HCT116 (cell line): ENCODE results near the gene TEDC2. TPM values are rescaled to one million over a fixed set of nuclear protein-coding genes. Genes with fewer than 3 reads are reported as not detected.

Experiments used
- ATAC-seq: fragments of 200-7000 bp; cut with Tn5 transposase; 2 replicates; pipeline ENCODE4 v1.9.1; 2020; ENCODE audit warnings: mild to moderate bottlenecking, moderate library complexity
- BruUV-seq: library from RNA; stranded (reverse); fragments of 400-500 nt; replicated peaks from 2 replicates; lab custom pipeline; 2021; lab: Mats Ljungman, UMichigan
- CTCF ChIA-PET: fragments of 300-600 bp; sonication (Branson Sonifier 250); formaldehyde crosslinking; loops from one replicate; lab custom pipeline; 2021; ENCODE audit warnings: antibody characterized with exemption; lab: Charles Lee
- POLR2A ChIA-PET: fragments of 300-600, 350-600 bp; sonication (Branson Sonifier 250); formaldehyde crosslinking; loops from one replicate; lab custom pipeline; 2021; ENCODE audit warnings: antibody characterized with exemption; lab: Charles Lee
- RAD21 ChIA-PET, 2 experiments: fragments of 300-600 bp; sonication (Branson Sonifier 250); formaldehyde crosslinking; loops; one replicate each; lab custom pipeline; 2023; ENCODE audit warnings: low total read pairs in 2 of 2; ENCODE audit not compliant: uncharacterized antibody in 2 of 2, unreplicated experiment in 2 of 2, low non-redundant PET in 1 of 2; lab: Charles Lee
- DNase-seq: peaks from one replicate; pipeline ENCODE4 v3.0.0-alpha.2; 2010; ENCODE audit warnings: low read depth, low spot score
- H2AFZ ChIP-seq: fragments of 200-600 bp; shearing (Covaris generic), sonication (generic); 2 replicates; pipeline ENCODE4 v1.6.1; 2017; ENCODE audit warnings: low read depth, mixed run types, mixed read lengths, antibody characterized with exemption, low read length; ENCODE audit not compliant: poor library complexity, severe bottlenecking
- H3K27ac ChIP-seq: 2 replicates; pipeline ENCODE4 v1.5.1; 2012; ENCODE audit warnings: low read depth, low read length
- H3K27me3 ChIP-seq: fragments of 200-600 bp; sonication (generic); 2 replicates; pipeline ENCODE4 v1.6.1; 2016; ENCODE audit warnings: mixed run types, low read length, mixed read lengths; ENCODE audit not compliant: insufficient read depth
- H3K36me3 ChIP-seq, 2 experiments: fragments of 200-500 bp in 1 of 2; fragments of 200-600 bp in 1 of 2; sonication (Bioruptor generic) in 1 of 2; sonication (generic) in 1 of 2; 2 replicates each; pipeline versions ENCODE4 v1.5.1 to v1.6.1; 2014 to 2016; ENCODE audit warnings: low read length in 2 of 2, inconsistent platforms in 1 of 2, mixed read lengths in 1 of 2, mixed run types in 1 of 2; ENCODE audit not compliant: insufficient read depth in 2 of 2, control insufficient read depth in 1 of 2
- H3K4me1 ChIP-seq, 2 experiments: fragments of 200-600 bp in 1 of 2; sonication (generic) in 1 of 2; 2 replicates each; pipeline versions ENCODE4 v1.5.1 to v1.6.1; 2012 to 2017; ENCODE audit warnings: low read length in 2 of 2, inconsistent platforms in 1 of 2, mild to moderate bottlenecking in 1 of 2, mixed read lengths in 1 of 2, mixed run types in 1 of 2, moderate library complexity in 1 of 2; ENCODE audit not compliant: insufficient read depth in 2 of 2, control insufficient read depth in 1 of 2
- H3K4me2 ChIP-seq: fragments of 200-600 bp; sonication (generic); 2 replicates; pipeline ENCODE4 v1.6.1; 2017; ENCODE audit warnings: mixed run types, low read length, mixed read lengths
- H3K4me3 ChIP-seq, 2 experiments: fragments of 200-600 bp in 1 of 2; sonication (generic) in 1 of 2; replicated peaks in 1 of 2; 2 replicates each; pipeline ENCODE4 v1.5.1; 2011 to 2016; ENCODE audit warnings: low read length in 2 of 2, control low read depth in 1 of 2, low read depth in 1 of 2, mild to moderate bottlenecking in 1 of 2, mixed read lengths in 1 of 2, mixed run types in 1 of 2
- H3K79me2 ChIP-seq: fragments of 200-600 bp; sonication (generic); 2 replicates; pipeline ENCODE4 v1.6.1; 2017; ENCODE audit warnings: mild to moderate bottlenecking, mixed run types, low read length, moderate library complexity, mixed read lengths; ENCODE audit not compliant: insufficient read depth
- H3K9ac ChIP-seq: fragments of 200-600 bp; sonication (generic); 2 replicates; pipeline ENCODE4 v1.6.1; 2016; ENCODE audit warnings: low read length, mixed read lengths
- H3K9me2 ChIP-seq: fragments of 200-600 bp; sonication (generic), shearing (Covaris generic); 2 replicates; pipeline ENCODE4 v1.6.1; 2017; ENCODE audit warnings: mixed run types, mild to moderate bottlenecking, moderate library complexity; ENCODE audit not compliant: insufficient read depth
- H3K9me3 ChIP-seq, 2 experiments: fragments of 200-500 bp in 1 of 2; fragments of 200-600 bp in 1 of 2; sonication (Bioruptor generic) in 1 of 2; sonication (generic) in 1 of 2; 2 replicates each; pipeline ENCODE4 v1.6.1; 2014 to 2017; ENCODE audit warnings: low read length in 2 of 2, mixed read lengths in 2 of 2, inconsistent platforms in 1 of 2, low read depth in 1 of 2, mild to moderate bottlenecking in 1 of 2, mixed run types in 1 of 2, moderate library complexity in 1 of 2; ENCODE audit not compliant: control insufficient read depth in 1 of 2, insufficient read depth in 1 of 2
- H4K20me1 ChIP-seq: fragments of 200-600 bp; sonication (generic), shearing (Covaris generic); 2 replicates; pipeline ENCODE4 v1.6.1; 2017; ENCODE audit warnings: mixed run types, mild to moderate bottlenecking, moderate library complexity; ENCODE audit not compliant: insufficient read depth
- ATF3 ChIP-seq: IDR thresholded peaks from 2 replicates; pipeline ENCODE4 v1.6.1; 2012
- CBX3 ChIP-seq: IDR thresholded peaks from 2 replicates; pipeline ENCODE4 v1.6.1; 2012; ENCODE audit warnings: low read depth
- CEBPB ChIP-seq: IDR thresholded peaks from 2 replicates; pipeline ENCODE4 v1.6.1; 2012; ENCODE audit warnings: low read depth
- EGR1 ChIP-seq: IDR thresholded peaks from 2 replicates; pipeline ENCODE4 v1.6.1; 2012; ENCODE audit warnings: low read depth
- FOSL1 ChIP-seq: IDR thresholded peaks from 2 replicates; pipeline ENCODE4 v1.6.1; 2012; ENCODE audit warnings: low read depth
- MAX ChIP-seq: IDR thresholded peaks from 2 replicates; pipeline ENCODE4 v1.6.1; 2012
- POLR2A ChIP-seq: IDR thresholded peaks from 2 replicates; pipeline ENCODE4 v1.7.0; 2011; ENCODE audit warnings: borderline replicate concordance; ENCODE audit not compliant: insufficient read depth, insufficient read length; ENCODE audit errors: extremely low read depth
- POLR2AphosphoS5 ChIP-seq: IDR thresholded peaks from 2 replicates; pipeline ENCODE4 v1.6.1; 2011; ENCODE audit warnings: mild to moderate bottlenecking, low read depth, low read length, moderate library complexity
- REST ChIP-seq: IDR thresholded peaks from 2 replicates; pipeline ENCODE4 v1.6.1; 2012; ENCODE audit warnings: low read depth
- SP1 ChIP-seq: IDR thresholded peaks from 2 replicates; pipeline ENCODE4 v1.6.1; 2012; ENCODE audit warnings: low read depth
- SRF ChIP-seq: IDR thresholded peaks from 2 replicates; pipeline ENCODE4 v1.6.1; 2012; ENCODE audit warnings: low read depth
- TCF7L2 ChIP-seq: IDR thresholded peaks from 2 replicates; pipeline ENCODE4 v1.7.0; 2011; ENCODE audit warnings: borderline replicate concordance, inconsistent platforms; ENCODE audit not compliant: insufficient read depth, insufficient read length; ENCODE audit errors: extremely low read depth
- ZBTB33 ChIP-seq: IDR thresholded peaks from 2 replicates; pipeline ENCODE4 v1.6.1; 2011; ENCODE audit warnings: mild to moderate bottlenecking, low read length, moderate library complexity; ENCODE audit not compliant: insufficient replicate concordance; ENCODE audit errors: extremely low read depth
- ZNF274 ChIP-seq: fragments of 200-500 bp; sonication (Bioruptor generic); IDR thresholded peaks from 2 replicates; pipeline ENCODE4 v1.6.1; 2014; ENCODE audit warnings: mild to moderate bottlenecking, low read depth, low read length, inconsistent platforms
- intact Hi-C: fragments of 100-400 bp; cut with micrococcal nuclease; formaldehyde crosslinking; loops from 2 replicates; pipeline ENCODE4 v1.10.0; 2022
- total RNA-seq: library from RNA; stranded (reverse); gene quantifications from one replicate; pipeline ENCODE4 v1.2.1, GENCODE V29; 2021; ENCODE audit not compliant: unreplicated experiment

Gene TEDC2
- total RNA-seq, 1 experiment from 2014 or later, result 26.5 TPM

- no peak for TF ChIP-seq CBX3
- TF ChIP-seq TCF7L2, result no peak
- no peak for TF ChIP-seq EGR1
- no peak for TF ChIP-seq CEBPB
- TF ChIP-seq SP1, result no peak
- no peak for TF ChIP-seq REST
These were observed 21.8 kb downstream of the TEDC2 start (continued) for GRCh38 chr16:2481676-2482075.

GRCh38 chr16:2482249-2482648 is 22.3 kb downstream of the TEDC2 start:
- no peak overlapping the region for H3K4me3 ChIP-seq
- RAD21 ChIA-PET, result no interaction called here
- ATAC-seq (no peak), DNase-seq (no peak)
- CTCF ChIA-PET, result no interaction called here
- H2AFZ ChIP-seq, result no peak overlapping the region
- no peak overlapping the region for H3K9ac ChIP-seq
- H3K79me2 ChIP-seq, result peaks cover 24% of the 10 kb centered on the region; the same call in 1 of the 2 replicates
- H3K27me3 ChIP-seq, result no peaks in the 10 kb centered on the region
- H3K36me3 ChIP-seq, result no peaks in the 10 kb centered on the region
- no peaks in the 10 kb centered on the region for H4K20me1 ChIP-seq
- H3K4me1 ChIP-seq, result no peaks in the 10 kb centered on the region
- H3K9me3 ChIP-seq, result no peaks in the 10 kb centered on the region
- BruUV-seq, result no TSS peak
- no peak overlapping the region for H3K4me2 ChIP-seq
- H3K27ac ChIP-seq, result no peak overlapping the region
- POLR2A ChIA-PET, result no interaction called here
- no peaks in the 10 kb centered on the region for H3K9me2 ChIP-seq
- intact Hi-C loops, result no loop called here
- no peak for TF ChIP-seq CBX3
- TF ChIP-seq TCF7L2, result no peak
- no peak for TF ChIP-seq ATF3
- no peak for TF ChIP-seq POLR2A
- no peak for TF ChIP-seq POLR2AphosphoS5
- TF ChIP-seq MAX, result no peak
- TF ChIP-seq ZNF274, result no peak
- no peak for TF ChIP-seq ZBTB33
- TF ChIP-seq SP1, result no peak
- TF ChIP-seq FOSL1, result no peak
- no peak for TF ChIP-seq SRF
- no peak for TF ChIP-seq REST
